ENCODE measurements around the gene CRYGD. TPM values are rescaled to one million over a fixed set of nuclear protein-coding genes. Genes with fewer than 3 reads are reported as not detected.

Gene CRYGD
- polyA plus RNA-seq, 1 experiment, result not detected

GRCh38 chr2:208129744-208130711 lies 5.7 kb upstream of the CRYGD start, which contains the start of gene CRYGC:
TSS of gene CRYGC (minus strand) at chr2:208129828. CDS start at chr2:208129792, 36 bp downstream.
- DNase-seq (ENCODE audit: low read depth), result no peak
- CTCF ChIA-PET, result no interaction called here
- Histone ChIP-seq H3K36me3 (ENCODE audit: control insufficient read depth, insufficient read depth, low read length) (no peaks in the 10 kb centered on the region), H3K27me3 (ENCODE audit: control insufficient read depth, insufficient read depth, low read length) (no peaks in the 10 kb centered on the region), H3K4me3 (ENCODE audit: low read depth, low read length) (no peak within 1 kb of the TSS)
- no peak for TF ChIP-seq CTCF (IDR thresholded peaks at IDR 0.05; ENCODE audit: insufficient read depth, low read depth, low read length)
- POLR2A ChIA-PET, result no interaction called here

- H3K36me3 ChIP-seq (ENCODE audit: control insufficient read depth, insufficient read depth, low read length), result no peaks in the 10 kb centered on the region
- CTCF ChIA-PET, result no interaction called here
- DNase-seq (ENCODE audit: low read depth), result no peak
- no peak for TF ChIP-seq CTCF (IDR thresholded peaks at IDR 0.05; ENCODE audit: insufficient read depth, low read depth, low read length)
- no peak overlapping the region for H3K4me3 ChIP-seq (ENCODE audit: low read depth, low read length)
- POLR2A ChIA-PET, result no interaction called here
- 0 out of 2 replicates have a peak, but pooled peaks cover 2% of the 10 kb centered on the region for H3K27me3 ChIP-seq (ENCODE audit: control insufficient read depth, insufficient read depth, low read length)
These were observed 3.8 kb upstream of the CRYGD start for GRCh38 chr2:208128136-208128535.

- H3K36me3 ChIP-seq (ENCODE audit: control insufficient read depth, insufficient read depth, low read length), result no peaks in the 10 kb centered on the region
- H3K4me3 ChIP-seq (ENCODE audit: low read depth, low read length), result no peak overlapping the region
- CTCF ChIA-PET, result no interaction called here
- DNase-seq (ENCODE audit: low read depth), result no peak
- TF ChIP-seq CTCF (IDR thresholded peaks at IDR 0.05; ENCODE audit: insufficient read depth, low read depth, low read length), result no peak
- POLR2A ChIA-PET, result no interaction called here
- H3K27me3 ChIP-seq (ENCODE audit: control insufficient read depth, insufficient read depth, low read length), result 0 out of 2 replicates have a peak, but pooled peaks cover 2% of the 10 kb centered on the region
These were observed 2.8 kb upstream of the CRYGD start for GRCh38 chr2:208127090-208127489.

- 0 out of 2 replicates have a peak, but pooled peaks cover 2% of the 10 kb centered on the region for H3K27me3 ChIP-seq (ENCODE audit: control insufficient read depth, insufficient read depth, low read length)
- ChIA-PET CTCF (interaction anchor here (0.9 kb wide), 1 partner anchor 12 kb away, joined by 4 read pairs; no protein-coding TSS in a partner anchor), POLR2A (no interaction called here)
- no peak overlapping the region for H3K4me3 ChIP-seq (ENCODE audit: low read depth, low read length)
- H3K36me3 ChIP-seq (ENCODE audit: control insufficient read depth, insufficient read depth, low read length), result no peaks in the 10 kb centered on the region
- no peak for DNase-seq (ENCODE audit: low read depth)
- no peak for TF ChIP-seq CTCF (IDR thresholded peaks at IDR 0.05; ENCODE audit: insufficient read depth, low read depth, low read length)
These were observed 927 bp upstream of the CRYGD start for GRCh38 chr2:208125251-208125650.

GRCh38 chr2:208122248-208122647 lies 2.1 kb downstream of the CRYGD start:
- POLR2A ChIA-PET, result no interaction called here
- CTCF ChIA-PET, result no interaction called here

More at GRCh38 chr2:208122248-208122647, 2.1 kb downstream of the CRYGD start:
- TF ChIP-seq CTCF (IDR thresholded peaks at IDR 0.05; ENCODE audit: insufficient read depth, low read depth, low read length), result no peak
- no peaks in the 10 kb centered on the region for H3K36me3 ChIP-seq (ENCODE audit: control insufficient read depth, insufficient read depth, low read length)
- DNase-seq (ENCODE audit: low read depth), result no peak
- no peak overlapping the region for H3K4me3 ChIP-seq (ENCODE audit: low read depth, low read length)
- 0 out of 2 replicates have a peak, but pooled peaks cover 2% of the 10 kb centered on the region for H3K27me3 ChIP-seq (ENCODE audit: control insufficient read depth, insufficient read depth, low read length)

All from BJ (cell line).